GM19099 (cell line): ENCODE results near the gene AKIRIN1.

Experiments
- POLR2A ChIP-seq: IDR thresholded peaks from 3 replicates; pipeline ENCODE4 v1.6.1; 2011; ENCODE audit warnings: low read depth; ENCODE audit not compliant: insufficient read length; ENCODE audit errors: extremely low read depth

Gene AKIRIN1, protein sequence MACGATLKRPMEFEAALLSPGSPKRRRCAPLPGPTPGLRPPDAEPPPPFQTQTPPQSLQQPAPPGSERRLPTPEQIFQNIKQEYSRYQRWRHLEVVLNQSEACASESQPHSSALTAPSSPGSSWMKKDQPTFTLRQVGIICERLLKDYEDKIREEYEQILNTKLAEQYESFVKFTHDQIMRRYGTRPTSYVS

DNA sequence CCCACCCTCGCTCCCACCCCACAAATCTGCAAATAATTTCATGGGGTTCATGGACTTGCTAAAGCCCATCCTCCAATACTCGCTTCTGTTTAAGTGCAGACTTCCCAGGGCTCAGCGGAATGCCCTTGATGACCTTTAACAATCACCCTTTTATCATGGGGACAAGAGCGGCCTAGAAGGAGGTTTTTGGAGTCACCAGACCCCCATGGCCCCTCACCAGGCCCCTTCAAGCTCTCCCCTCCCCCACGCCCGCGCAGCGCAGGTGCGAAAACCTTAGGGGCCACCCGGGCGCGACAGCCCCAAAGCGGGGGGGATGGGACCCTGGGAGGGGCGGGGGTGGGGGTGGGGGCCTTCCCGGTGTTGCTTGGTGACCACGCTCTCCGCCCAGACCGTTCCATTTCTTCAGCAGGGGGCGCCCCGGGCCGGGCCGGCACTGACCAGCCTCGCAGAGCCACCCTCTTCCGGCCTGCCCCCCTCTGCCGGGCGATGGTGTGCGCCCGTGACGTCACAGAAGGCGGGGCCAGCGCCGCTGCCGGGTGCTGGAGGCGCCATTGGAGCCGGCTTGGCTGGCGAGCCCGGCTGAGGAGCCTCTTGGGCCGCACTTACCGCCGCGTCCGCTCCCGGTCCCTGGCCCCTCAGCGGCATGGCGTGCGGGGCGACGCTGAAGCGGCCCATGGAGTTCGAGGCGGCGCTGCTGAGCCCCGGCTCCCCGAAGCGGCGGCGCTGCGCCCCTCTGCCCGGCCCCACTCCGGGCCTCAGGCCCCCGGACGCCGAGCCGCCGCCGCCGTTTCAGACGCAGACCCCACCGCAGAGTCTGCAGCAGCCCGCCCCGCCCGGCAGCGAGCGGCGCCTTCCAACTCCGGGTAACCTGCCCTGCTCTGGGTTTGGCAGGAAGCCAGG lies at the start of gene AKIRIN1:
TSS of gene AKIRIN1 (plus strand) at position 539 of the 900 bp plus-strand sequence. CDS start at position 644, 105 bp downstream.
- peak; percentile 96 for TF ChIP-seq POLR2A

DNA sequence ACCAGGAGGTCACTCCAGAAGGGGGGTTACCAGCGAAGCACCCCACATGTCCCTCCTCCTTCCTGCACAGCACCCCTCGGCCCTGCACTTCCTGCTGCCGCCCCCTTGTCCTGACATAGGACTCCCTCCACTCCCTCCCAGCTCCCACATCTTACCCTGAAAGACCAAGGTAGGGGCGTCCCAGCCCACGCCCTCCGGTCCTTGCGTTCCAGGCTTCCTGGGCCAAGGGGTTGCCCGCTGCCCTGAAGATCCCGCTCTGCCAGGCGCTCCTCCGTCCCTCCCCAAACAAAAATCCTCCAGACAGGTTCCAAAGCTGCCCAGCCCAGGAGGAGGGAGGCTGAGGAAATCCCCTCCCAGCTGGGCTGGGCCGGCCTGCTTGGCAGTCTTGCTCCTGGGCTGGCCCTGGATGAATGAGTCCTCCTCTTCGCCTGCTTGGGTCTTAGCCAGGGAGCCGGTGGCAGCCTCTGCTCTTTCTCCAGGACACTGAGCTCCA lies 49.5 kb upstream of the AKIRIN1 start, which contains the start of gene RHBDL2:
TSS of gene RHBDL2 (minus strand) at position 304 of the 493 bp plus-strand sequence. CDS start 22,618 bp downstream, outside the sequence.
- TF ChIP-seq POLR2A: no peak

DNA sequence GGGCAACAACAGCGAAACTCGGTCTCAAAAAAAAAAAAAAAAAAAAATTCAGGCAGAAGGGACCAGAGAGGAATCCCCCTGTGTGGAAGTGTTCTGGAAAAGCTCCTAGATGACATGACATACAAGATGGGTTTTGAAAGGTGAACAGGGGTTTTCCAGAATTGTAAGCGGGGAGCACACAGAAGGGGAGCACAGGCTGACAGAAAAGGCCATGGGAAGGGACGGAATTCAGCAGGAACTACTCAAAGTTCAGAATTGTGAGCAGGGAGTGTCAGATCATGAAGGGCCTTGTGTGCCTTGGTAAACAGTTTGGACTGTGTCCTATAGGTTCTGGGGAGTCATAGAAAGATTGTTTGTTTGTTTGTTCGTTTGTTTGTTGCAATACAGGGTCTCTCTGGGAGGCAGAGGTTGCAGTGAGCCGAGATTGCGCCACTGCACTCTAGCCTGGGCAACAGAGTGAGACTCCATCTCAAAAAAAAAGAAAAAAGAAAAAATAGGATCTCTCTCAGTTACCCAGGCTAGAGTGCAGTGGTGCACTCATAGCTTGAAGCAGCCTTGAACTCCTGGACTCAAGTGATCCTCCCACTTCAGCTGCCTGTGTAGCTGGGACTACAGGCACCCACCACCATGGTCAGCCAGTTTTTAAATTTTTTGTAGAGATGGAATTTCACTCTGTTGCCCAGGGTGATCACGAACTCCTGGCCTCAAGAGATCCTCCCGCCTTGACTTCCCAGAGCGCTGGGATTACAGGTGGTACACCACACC lies 48.2 kb upstream of the AKIRIN1 start:
- no peak for TF ChIP-seq POLR2A

DNA sequence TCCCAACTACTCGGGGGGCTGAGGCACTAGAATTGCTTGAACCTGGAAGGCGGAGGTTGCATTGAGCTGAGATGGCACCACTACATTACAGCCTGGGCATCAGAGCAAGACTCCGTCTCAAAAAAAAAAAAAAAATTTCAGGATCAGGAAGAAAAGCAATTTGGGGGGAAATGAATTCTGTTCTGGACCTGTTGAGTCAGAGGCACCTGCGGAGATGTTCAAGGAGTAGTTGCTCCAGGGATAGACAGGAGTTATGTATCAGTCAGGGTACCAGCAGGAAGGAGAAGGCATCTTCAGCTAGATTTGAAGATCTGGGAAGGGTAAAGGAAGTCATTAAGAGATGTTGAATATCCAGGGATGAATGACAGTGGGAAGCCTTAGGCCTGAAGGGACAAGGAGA lies 46.5 kb upstream of the AKIRIN1 start:
- TF ChIP-seq POLR2A: no peak

DNA sequence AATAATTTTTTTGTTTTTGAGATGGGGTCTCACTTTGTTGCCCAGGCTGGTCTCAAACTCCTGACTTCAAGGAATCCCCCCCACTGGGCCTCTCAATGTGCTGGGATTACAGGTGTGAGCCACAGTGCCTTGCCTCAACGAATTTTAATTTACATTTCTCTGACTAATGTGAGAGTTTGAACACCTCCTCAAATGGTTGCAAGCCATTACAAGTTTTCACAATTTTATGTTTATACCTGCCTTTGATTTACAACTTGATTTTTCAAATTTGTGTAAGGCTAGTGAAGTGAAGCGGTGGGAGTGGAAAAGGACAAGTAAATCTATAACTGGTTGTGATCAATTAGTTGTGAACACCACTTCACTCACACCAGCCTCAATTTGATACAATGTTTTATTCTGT lies 40.5 kb upstream of the AKIRIN1 start:
- no peak for TF ChIP-seq POLR2A

DNA sequence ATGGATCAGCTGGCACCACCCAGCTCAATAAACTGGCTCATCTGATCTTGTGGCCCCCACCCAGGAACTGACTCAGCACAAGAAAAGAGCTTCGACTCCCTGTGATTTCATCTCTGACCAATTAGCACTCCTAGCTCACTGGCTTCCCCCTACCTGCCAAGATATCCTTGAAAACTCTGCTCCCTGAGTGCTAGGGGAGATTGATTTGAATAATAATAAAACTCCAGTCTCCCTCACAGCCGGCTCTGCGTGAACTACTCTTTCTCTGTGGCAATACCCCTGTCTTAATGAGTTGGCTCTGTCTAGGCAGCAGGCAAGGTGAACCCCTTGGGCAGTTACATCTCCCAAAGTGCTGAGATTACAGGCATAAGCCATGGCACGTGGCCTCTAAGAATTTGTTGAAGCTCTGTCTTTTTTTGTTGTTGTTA lies 37.6 kb upstream of the AKIRIN1 start:
- no peak for TF ChIP-seq POLR2A

DNA sequence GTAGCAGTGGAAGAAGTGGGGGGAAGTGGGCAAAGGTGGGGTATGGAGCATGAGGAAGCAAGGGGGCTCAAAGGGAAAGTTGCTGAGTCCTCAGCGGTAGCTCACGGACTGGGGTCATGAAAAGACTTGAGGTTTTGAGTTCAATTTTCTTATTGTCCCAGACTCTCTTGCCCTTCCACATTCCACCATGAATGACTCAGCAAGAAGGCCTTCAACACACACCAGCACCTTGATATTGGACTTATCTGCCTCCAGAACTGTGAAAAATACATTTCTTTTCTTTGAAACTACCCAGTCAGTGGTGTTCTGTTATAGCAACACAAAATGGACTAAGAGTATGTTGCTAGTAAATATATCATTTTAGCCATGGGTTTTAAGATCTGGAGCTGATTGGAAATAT lies 32.1 kb upstream of the AKIRIN1 start:
- no peak for TF ChIP-seq POLR2A

DNA sequence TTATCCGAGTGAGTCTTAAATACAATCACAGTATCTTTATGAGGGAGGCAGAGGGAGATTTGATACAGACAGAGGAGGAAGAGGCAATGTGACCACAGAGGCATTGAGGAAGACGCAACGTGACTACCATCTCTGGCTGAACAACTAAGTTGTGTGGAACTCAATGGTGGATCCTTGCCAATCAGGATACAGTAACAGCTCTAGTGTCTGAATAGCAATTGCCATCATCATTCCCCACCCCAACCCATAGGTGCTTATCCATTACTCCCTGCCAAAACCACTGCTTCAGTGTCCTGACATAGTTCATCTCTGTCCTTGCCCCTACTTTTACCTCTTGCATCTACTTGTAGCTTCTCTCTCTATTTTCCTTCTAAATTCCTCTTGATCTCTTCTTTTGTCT lies 29.0 kb upstream of the AKIRIN1 start:
- TF ChIP-seq POLR2A: no peak

DNA sequence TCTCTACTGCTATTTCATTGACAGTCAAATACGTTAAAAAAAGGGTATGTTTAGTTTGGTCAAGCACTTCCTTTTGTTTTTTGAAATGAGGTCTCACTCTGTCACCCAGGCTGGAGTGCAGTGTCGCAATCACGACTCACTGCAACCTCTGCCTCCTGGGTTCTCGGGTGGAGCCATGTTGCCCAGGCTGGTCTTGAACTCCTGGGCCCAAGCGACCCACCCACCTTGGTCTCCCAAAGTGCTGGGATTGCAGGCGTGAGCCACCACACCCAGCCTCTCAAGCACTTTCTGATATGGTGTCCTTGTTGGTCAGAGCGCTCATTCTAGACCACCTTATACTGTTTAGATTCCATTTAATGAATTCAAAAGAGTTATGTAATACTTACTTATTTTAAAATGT lies 28.5 kb upstream of the AKIRIN1 start:
- no peak for TF ChIP-seq POLR2A

DNA sequence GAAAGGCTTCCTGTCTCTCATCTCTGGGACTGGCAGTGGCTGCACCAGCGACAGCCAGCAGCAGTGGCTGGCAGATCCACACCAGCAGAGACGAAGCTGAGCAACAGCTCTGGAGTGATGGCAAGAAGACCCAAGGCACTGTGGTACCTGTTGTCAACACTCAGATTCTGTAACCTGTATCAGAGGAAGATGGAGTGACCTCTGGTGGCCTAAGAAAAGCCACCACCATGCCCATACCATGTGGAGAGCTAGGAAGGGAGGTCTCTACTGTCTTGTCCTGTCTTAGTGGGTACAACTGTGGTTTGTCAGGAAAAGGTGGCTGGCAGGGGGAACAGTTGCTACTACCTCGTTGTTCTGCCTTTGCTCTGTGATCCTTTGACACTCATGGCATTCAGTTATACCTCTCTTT lies 26.9 kb upstream of the AKIRIN1 start:
- no peak for TF ChIP-seq POLR2A

DNA sequence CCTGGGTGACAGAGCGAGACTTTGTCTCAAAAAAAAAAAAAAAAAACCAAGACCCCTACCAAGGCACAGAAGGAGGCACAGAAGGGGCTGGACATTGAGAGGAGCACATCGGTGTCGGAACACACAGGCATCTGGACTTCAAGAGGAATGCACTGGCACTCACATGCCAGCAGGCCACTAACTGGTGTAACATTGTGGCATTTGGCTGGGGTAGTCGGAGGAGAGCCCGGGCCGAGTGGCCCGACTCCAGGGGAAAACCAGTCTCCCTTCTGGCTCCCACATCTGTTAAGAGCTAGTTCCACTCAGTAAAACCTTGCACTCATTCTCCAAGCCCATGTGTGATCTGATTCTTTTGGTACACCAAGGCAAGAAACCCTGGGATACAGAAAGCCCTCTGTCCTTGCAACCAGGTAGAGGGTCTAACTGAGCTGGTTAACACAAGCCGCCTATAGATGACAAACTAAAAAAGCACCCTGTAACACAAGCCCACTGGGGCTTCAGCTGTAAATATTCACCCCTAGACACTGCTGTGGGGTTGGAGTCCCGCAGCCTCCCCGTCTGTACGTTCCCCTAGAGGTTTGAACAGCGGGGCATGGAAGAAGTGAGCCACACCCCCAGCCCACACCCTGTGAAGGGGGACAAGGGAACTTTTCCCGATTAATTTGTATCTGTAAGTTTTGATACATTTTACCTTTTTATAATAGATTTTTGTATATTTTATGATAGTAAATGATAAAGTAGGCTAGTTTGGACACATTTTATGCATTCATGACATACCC lies 17.2 kb upstream of the AKIRIN1 start:
- no peak for TF ChIP-seq POLR2A

DNA sequence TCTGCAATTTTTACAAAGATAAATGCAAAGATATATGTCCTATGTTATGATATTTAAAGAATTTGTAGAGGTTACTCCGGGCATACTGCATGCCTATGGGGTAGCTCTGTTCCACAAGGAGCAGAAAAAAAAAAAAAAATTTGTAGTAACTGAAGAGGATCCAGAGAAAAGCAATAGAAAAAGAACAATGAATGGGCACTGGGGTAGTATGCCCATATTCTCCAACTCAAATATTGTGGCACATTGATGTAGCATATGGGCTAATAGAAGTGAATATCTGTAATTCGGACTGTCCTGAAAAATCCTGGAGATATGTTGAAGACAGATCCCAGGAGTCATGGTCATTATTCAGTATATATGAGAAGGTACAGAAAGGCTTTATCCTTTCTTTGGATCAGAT lies 1.1 kb upstream of the AKIRIN1 start:
- no peak for TF ChIP-seq POLR2A

DNA sequence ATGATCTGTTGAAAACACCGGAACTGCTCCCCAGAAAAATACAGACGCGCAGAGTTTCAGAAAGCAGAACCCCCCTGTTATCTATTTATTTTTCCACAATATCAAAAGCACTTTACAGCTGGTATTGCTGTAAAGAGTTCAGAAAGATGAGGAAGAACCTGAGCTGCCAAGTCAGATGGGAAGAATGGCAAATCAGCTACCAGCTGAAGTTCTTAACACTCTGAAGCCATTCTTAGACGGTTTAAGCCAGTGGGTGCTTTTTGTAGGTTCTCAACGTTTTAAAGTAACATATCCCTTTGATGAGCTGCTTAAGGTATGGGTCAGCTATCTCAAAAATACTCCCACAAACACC lies 714 bp upstream of the AKIRIN1 start:
- TF ChIP-seq POLR2A: no peak

DNA sequence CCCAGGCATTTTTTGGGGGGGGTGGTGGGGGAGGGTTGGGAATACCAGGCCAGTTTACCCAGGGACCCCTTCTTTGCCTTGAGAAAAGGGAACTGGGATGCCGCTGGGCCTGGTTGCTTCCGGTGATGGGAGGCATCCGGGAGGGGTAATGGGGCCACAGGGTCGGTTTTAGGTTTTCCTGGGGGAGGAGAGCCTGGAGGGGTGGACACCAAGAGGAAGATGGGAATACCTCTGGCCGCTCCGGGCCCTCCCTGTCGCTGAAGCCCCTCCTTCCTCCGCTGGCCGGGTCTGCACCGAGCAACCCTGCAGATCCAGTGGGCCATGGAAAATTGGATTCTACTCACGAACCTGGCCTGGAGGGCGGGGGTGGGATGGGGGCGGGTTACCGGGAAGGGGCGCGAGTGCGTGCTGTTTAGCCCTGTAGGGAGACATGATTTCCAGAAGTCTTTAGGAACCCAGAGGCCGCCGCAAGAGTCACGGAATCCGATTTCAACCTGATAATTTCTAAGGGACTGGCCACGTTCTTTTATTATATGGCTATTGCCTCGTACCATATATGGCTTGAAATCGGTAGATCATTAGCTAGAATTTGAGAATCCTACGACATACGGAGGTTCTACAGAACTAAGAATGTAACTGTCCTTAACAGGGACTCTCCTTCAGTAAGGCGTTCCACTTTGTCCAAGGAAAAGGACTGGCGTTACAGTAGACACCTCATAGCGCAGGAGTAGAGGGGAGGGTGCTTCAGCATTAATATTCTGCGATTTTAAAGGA lies 749 bp downstream of the AKIRIN1 start:
- peak; percentile 24 for TF ChIP-seq POLR2A
